CD4-positive, alpha-beta T cell treated with Interferon gamma for 1 hour (primary cell): Measurements from ENCODE around the gene ARHGAP32.

Experiments
- DNase-seq: peaks from one replicate; pipeline ENCODE4 v3.0.0-alpha.2; 2020

The ARHGAP32 gene

GRCh38 chr11:129106788-129107187, 85.3 kb downstream of the ARHGAP32 start:
- no peak for DNase-seq

GRCh38 chr11:129102756-129103155, 89.4 kb downstream of the ARHGAP32 start:
- no peak for DNase-seq

- no peak for DNase-seq
Measured at GRCh38 chr11:129102225-129102624, 89.9 kb downstream of the ARHGAP32 start.

- DNase-seq, result no peak
Measured at GRCh38 chr11:129093283-129093682, 98.8 kb downstream of the ARHGAP32 start.

GRCh38 chr11:129090056-129090455, 102.1 kb downstream of the ARHGAP32 start:
- no peak for DNase-seq

GRCh38 chr11:129089279-129089678, 102.8 kb downstream of the ARHGAP32 start:
- no peak for DNase-seq

GRCh38 chr11:129086976-129087375, 105.1 kb downstream of the ARHGAP32 start:
- no peak for DNase-seq

GRCh38 chr11:129077191-129077590, 114.9 kb downstream of the ARHGAP32 start:
- no peak for DNase-seq

- DNase-seq, result no peak
Measured at GRCh38 chr11:129075757-129076156, 116.4 kb downstream of the ARHGAP32 start.

- no peak for DNase-seq
Measured at GRCh38 chr11:129067454-129067853, 124.7 kb downstream of the ARHGAP32 start.

- DNase-seq, result no peak
Measured at GRCh38 chr11:129066229-129066628, 125.9 kb downstream of the ARHGAP32 start.

GRCh38 chr11:129063118-129063517, 129.0 kb downstream of the ARHGAP32 start:
- DNase-seq, result no peak

- DNase-seq, result no peak
Measured at GRCh38 chr11:129061492-129062230, 130.5 kb downstream of the ARHGAP32 start.

- DNase-seq, result no peak
Measured at GRCh38 chr11:129056916-129057315, 135.2 kb downstream of the ARHGAP32 start.

- no peak for DNase-seq
Measured at GRCh38 chr11:129055196-129055595, 136.9 kb downstream of the ARHGAP32 start.

GRCh38 chr11:129048911-129049310, 143.2 kb downstream of the ARHGAP32 start:
- no peak for DNase-seq

GRCh38 chr11:129045150-129045549, 147.0 kb downstream of the ARHGAP32 start:
- no peak for DNase-seq

- no peak for DNase-seq
Measured at GRCh38 chr11:129042503-129042902, 149.6 kb downstream of the ARHGAP32 start.

GRCh38 chr11:129041611-129042018, 150.5 kb downstream of the ARHGAP32 start:
- no peak for DNase-seq

GRCh38 chr11:129040934-129041333, 151.2 kb downstream of the ARHGAP32 start:
- no peak for DNase-seq

GRCh38 chr11:129035244-129035643, 156.9 kb downstream of the ARHGAP32 start:
- no peak for DNase-seq

GRCh38 chr11:129034001-129034400, 158.1 kb downstream of the ARHGAP32 start:
- DNase-seq, result no peak

GRCh38 chr11:129023968-129024676, 168.0 kb downstream of the ARHGAP32 start:
- DNase-seq, result no peak

- no peak for DNase-seq
Measured at GRCh38 chr11:129021295-129021694, 170.8 kb downstream of the ARHGAP32 start.
